Subcutaneous preadipocyte (primary cell): Measurements from ENCODE around the gene SEBOX. TPM values are rescaled to one million over a fixed set of nuclear protein-coding genes. Genes with fewer than 3 reads are reported as not detected.

Source experiments
- total RNA-seq: library from RNA; depleted of rRNA; stranded (reverse); fragments of >200 nt; gene quantifications from 2 replicates; pipeline ENCODE4 v1.2.3, GENCODE V29; 2012

SEBOX gene
- total RNA-seq: not detected in 2 replicates

GRCh38 chr17:28364665-28365363 lies at the start of gene SEBOX:
Gene SEBOX, minus strand, starts transcription at chr17:28365199. Its CDS starts 48 bp downstream, at chr17:28365151.

GRCh38 chr17:28405632-28406472 lies 40.9 kb upstream of the SEBOX start, which contains the start of gene SLC46A1:
Gene SLC46A1, minus strand, starts transcription at chr17:28406212. Its CDS starts 98 bp downstream, at chr17:28406114.

GRCh38 chr17:28371245-28372202 lies 6.5 kb upstream of the SEBOX start, which contains the start of gene SARM1:
Gene SARM1, plus strand, starts transcription at chr17:28371694. Its CDS starts 339 bp downstream, at chr17:28372033.

GRCh38 chr17:28370035-28370743 lies 5.2 kb upstream of the SEBOX start, which contains the start of gene VTN:
Gene VTN, minus strand, starts transcription at chr17:28370307. Its CDS starts 104 bp downstream, at chr17:28370203.

GRCh38 chr17:28357061-28357900 lies 7.7 kb downstream of the SEBOX start, which contains the start of gene POLDIP2:
Gene POLDIP2, minus strand, starts transcription at chr17:28357527. Its CDS starts 79 bp downstream, at chr17:28357448.

GRCh38 chr17:28335201-28335958 lies 29.6 kb downstream of the SEBOX start, which contains the start of the genes IFT20 and TNFAIP1:
Gene IFT20, minus strand, starts transcription at chr17:28335472. Its CDS starts 3,487 bp downstream, at chr17:28331985.
Gene TNFAIP1, plus strand, starts transcription at chr17:28335761. Its CDS starts 3,761 bp downstream, at chr17:28339522.

GRCh38 chr17:28318759-28319597 lies 46.0 kb downstream of the SEBOX start, which contains the start of gene TMEM97:
Gene TMEM97, plus strand, starts transcription at chr17:28319200. Its CDS starts 40 bp downstream, at chr17:28319240.

Other genes with a start within 250 kb of the SEBOX start
- gene TMEM97, start 46.0 kb downstream of the SEBOX start, total RNA-seq: 53.6 and 70.8 TPM in 2 replicates
- gene IFT20, start 29.7 kb downstream of the SEBOX start, total RNA-seq: 29.9 and 36.4 TPM in 2 replicates
- 22.8 and 26.0 TPM in 2 replicates for gene TNFAIP1, start 29.4 kb downstream of the SEBOX start, total RNA-seq
- gene POLDIP2, start 7.7 kb downstream of the SEBOX start, total RNA-seq: 80.5 and 81.9 TPM in 2 replicates
- not detected in 2 replicates for gene VTN, start 5.1 kb upstream of the SEBOX start, total RNA-seq
- 8.0 and 8.5 TPM in 2 replicates for gene SARM1, start 6.5 kb upstream of the SEBOX start, total RNA-seq
- 4.7 and 4.8 TPM in 2 replicates for gene SLC46A1, start 41.0 kb upstream of the SEBOX start, total RNA-seq
- not detected in 2 replicates for gene SLC13A2, start 108.4 kb upstream of the SEBOX start, total RNA-seq
- gene FOXN1, start 141.1 kb upstream of the SEBOX start, total RNA-seq: not detected in 2 replicates
- gene UNC119, start 187.4 kb upstream of the SEBOX start, total RNA-seq: 15.4 and 17.8 TPM in 2 replicates
- 34.2 and 42.0 TPM in 2 replicates for gene PIGS, start 206.3 kb upstream of the SEBOX start, total RNA-seq
- 26.1 and 27.6 TPM in 2 replicates for gene ALDOC, start 211.7 kb upstream of the SEBOX start, total RNA-seq
- 32.3 and 47.3 TPM in 2 replicates for gene SPAG5, start 233.8 kb upstream of the SEBOX start, total RNA-seq
- gene RSKR, start 249.0 kb upstream of the SEBOX start, total RNA-seq: 5.1 and 9.6 TPM in 2 replicates